HFFc6 (cell line): ENCODE data around the gene FAM234B. TPM values are rescaled to one million over a fixed set of nuclear protein-coding genes. Genes with fewer than 3 reads are reported as not detected.

ENCODE experiments used
- DNase-seq: peaks from one replicate; pipeline ENCODE4 v3.0.0-alpha.2; 2018
- H3K27ac Mint-ChIP-seq: 2 replicates; pipeline ENCODE4 v1.8.0; 2020; ENCODE audit warnings: mild to moderate bottlenecking, mixed read lengths
- H3K27me3 Mint-ChIP-seq: 2 replicates; pipeline ENCODE4 v1.8.0; 2021; ENCODE audit warnings: mild to moderate bottlenecking, moderate library complexity, mixed read lengths; ENCODE audit not compliant: insufficient read depth
- H3K36me3 Mint-ChIP-seq: 2 replicates; pipeline ENCODE4 v1.8.0; 2021; ENCODE audit warnings: low read depth, mixed read lengths
- H3K4me1 Mint-ChIP-seq: 2 replicates; pipeline ENCODE4 v1.8.0; 2020; ENCODE audit warnings: low read depth, mixed read lengths
- H3K4me3 Mint-ChIP-seq: 2 replicates; pipeline ENCODE4 v1.8.0; 2020; ENCODE audit warnings: mild to moderate bottlenecking, moderate library complexity, mixed read lengths
- H3K9me3 Mint-ChIP-seq: 2 replicates; pipeline ENCODE4 v1.8.0; 2020; ENCODE audit warnings: mild to moderate bottlenecking, mixed read lengths
- CTCF ChIP-seq: fragments of 200-600 bp; sonication (generic); IDR thresholded peaks from 2 replicates; pipeline ENCODE4 v1.5.0; 2021; ENCODE audit warnings: antibody characterized with exemption, mild to moderate bottlenecking
- total RNA-seq, 6 experiments: library from RNA; stranded (reverse); fragmentation: NEBNext Ultra II Directional; extraction: Animal tissue kit (Norgen Biotek cat#: 25700); gene quantifications; 2 replicates in 1 of 6; 3 replicates in 5 of 6; pipeline ENCODE4 v1.2.3, GENCODE V29; 2021

The FAM234B gene
- total RNA-seq, 6 experiments from 2014 or later: 3.0 to 4.6 (median 3.7) TPM

DNA sequence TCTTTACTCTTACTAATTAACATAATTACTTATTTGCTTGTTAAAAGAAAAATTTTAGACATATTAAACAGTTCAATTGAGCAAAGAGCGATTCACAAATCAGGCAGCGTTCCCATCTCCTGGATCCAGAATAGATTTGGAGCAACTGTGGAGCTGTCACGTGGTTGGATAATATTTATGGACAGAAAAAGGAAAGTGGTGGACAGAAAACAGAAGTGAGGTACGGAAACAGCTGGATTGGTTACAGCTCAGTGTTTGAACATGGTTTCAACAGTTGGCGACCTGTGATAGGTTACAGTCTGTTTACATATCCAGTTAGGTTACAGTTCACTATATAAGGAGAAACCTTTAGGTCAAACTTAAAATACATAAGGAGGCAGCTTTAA is 19.7 kb upstream of the FAM234B start:
- no peak overlapping the region for H3K4me3 Mint-ChIP-seq
- peaks cover 2% of the 10 kb centered on the region; the same call in 1 of the 2 replicates for H3K27me3 Mint-ChIP-seq
- no peak for DNase-seq
- no peak for TF ChIP-seq CTCF
- H3K36me3 Mint-ChIP-seq: no peaks in the 10 kb centered on the region
- peaks cover 18% of the 10 kb centered on the region for H3K4me1 Mint-ChIP-seq
- H3K27ac Mint-ChIP-seq: no peak overlapping the region
- H3K9me3 Mint-ChIP-seq: no peaks in the 10 kb centered on the region

- no peak overlapping the region for H3K27ac Mint-ChIP-seq
- no peak for DNase-seq
- H3K4me1 Mint-ChIP-seq: peaks cover 18% of the 10 kb centered on the region
- TF ChIP-seq CTCF: no peak
- no peaks in the 10 kb centered on the region for H3K9me3 Mint-ChIP-seq
- no peak overlapping the region; the same call in 1 of the 2 replicates for H3K4me3 Mint-ChIP-seq
- H3K27me3 Mint-ChIP-seq: peaks cover 2% of the 10 kb centered on the region; the same call in 1 of the 2 replicates
- no peaks in the 10 kb centered on the region for H3K36me3 Mint-ChIP-seq
Observed at GRCh38 chr12:13026286-13026685, 17.9 kb upstream of the FAM234B start.

DNA sequence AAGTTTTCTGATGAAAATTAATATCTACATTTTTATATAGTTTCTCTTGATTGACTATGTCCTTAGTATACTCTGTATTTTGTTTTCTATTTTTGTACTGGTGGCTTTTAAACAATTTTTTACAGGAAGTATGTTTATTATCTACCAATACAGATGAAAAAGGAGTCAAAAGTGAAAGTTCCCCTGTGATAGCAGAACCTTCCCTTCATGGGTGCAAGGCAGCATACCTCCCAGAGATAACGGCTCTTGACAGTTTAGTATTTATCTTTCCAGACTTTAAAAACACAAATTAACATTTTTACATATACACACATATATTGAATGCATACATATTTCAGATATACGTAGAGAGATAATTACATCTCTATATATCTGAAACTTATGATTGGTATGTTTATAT is 17.1 kb upstream of the FAM234B start:
- H3K36me3 Mint-ChIP-seq: no peaks in the 10 kb centered on the region
- no peak for DNase-seq
- H3K4me1 Mint-ChIP-seq: peaks cover 18% of the 10 kb centered on the region
- no peak overlapping the region for H3K27ac Mint-ChIP-seq
- no peak for TF ChIP-seq CTCF
- no peaks in the 10 kb centered on the region for H3K9me3 Mint-ChIP-seq
- H3K4me3 Mint-ChIP-seq: peak overlapping the region; percentile 16; the same call in 1 of the 2 replicates
- H3K27me3 Mint-ChIP-seq: peaks cover 2% of the 10 kb centered on the region; the same call in 1 of the 2 replicates

GRCh38 chr12:13027508-13027907 is 16.7 kb upstream of the FAM234B start:
- peaks cover 2% of the 10 kb centered on the region; the same call in 1 of the 2 replicates for H3K27me3 Mint-ChIP-seq
- no peak for TF ChIP-seq CTCF
- no peaks in the 10 kb centered on the region for H3K36me3 Mint-ChIP-seq
- no peak for DNase-seq
- H3K4me1 Mint-ChIP-seq: peaks cover 18% of the 10 kb centered on the region
- no peak overlapping the region for H3K4me3 Mint-ChIP-seq
- no peak overlapping the region for H3K27ac Mint-ChIP-seq
- no peaks in the 10 kb centered on the region for H3K9me3 Mint-ChIP-seq

DNA sequence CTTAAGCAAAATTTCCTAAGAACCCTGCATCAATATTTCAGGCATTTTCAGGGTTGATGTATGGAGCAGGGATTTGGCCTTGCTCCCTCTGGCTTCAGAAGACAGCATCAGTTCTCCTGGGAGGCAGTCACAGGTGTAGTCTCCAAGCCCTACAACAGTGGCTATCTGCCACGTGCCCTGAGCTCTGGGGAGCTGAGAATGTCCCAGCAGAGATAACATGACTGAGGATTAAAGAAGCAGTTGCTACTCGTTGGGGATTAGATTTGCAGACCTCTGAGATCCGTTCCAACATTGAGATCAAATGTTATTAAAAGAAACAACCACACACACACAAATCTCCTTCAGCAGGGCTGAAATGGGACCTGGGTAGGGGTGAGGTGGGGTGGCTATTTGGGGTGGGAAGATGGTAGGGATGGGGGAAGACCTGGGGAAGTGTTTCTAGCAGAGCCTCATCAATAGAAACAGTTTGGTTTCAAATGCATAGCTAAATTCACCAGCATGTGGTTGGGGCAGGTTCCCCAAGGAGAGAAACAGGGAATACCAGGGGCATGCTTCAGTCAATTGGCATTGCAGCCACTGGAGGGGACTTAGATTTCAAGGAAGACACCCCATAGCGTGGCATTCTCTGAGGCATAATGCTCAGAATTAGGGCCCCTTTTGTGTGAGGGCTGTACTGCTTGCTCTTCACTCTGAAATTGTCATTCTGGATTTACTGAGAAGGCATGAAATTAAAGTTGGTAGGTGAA is 15.2 kb upstream of the FAM234B start:
- no peak for TF ChIP-seq CTCF
- Mint-ChIP-seq H3K27ac (no peak overlapping the region), H3K27me3 (peaks cover 2% of the 10 kb centered on the region; the same call in 1 of the 2 replicates)

More for the DNA sequence above, 15.2 kb upstream of the FAM234B start:
- DNase-seq: no peak
- H3K4me1 Mint-ChIP-seq: peaks cover 17% of the 10 kb centered on the region
- no peaks in the 10 kb centered on the region for H3K9me3 Mint-ChIP-seq
- H3K36me3 Mint-ChIP-seq: no peaks in the 10 kb centered on the region
- H3K4me3 Mint-ChIP-seq: no peak overlapping the region
